Measurements from ENCODE around the gene PTGES3L.
"Not testable (repeated sequence)": the region's sequence is repeated elsewhere in the genome, so short reads cannot be mapped to it uniquely, and the experiment has no call there.

Gene PTGES3L

GRCh38 chr17:43014020-43014648, 34.3 kb upstream of the PTGES3L start:
- no peak for DNase-seq

GRCh38 chr17:43013296-43013695, 33.4 kb upstream of the PTGES3L start:
- no peak for DNase-seq

GRCh38 chr17:43011728-43012472, 32.0 kb upstream of the PTGES3L start:
- no peak for DNase-seq

GRCh38 chr17:43010667-43011308, 30.9 kb upstream of the PTGES3L start:
- DNase-seq, result no peak

- peak; percentile 73 for DNase-seq
These were observed 27.0 kb upstream of the PTGES3L start, which contains the start of gene IFI35 for GRCh38 chr17:43006639-43007551. Gene IFI35 (plus strand): TSS chr17:43006784. CDS start chr17:43006948, 164 bp downstream.

- DNase-seq, result no peak
These were observed 23.8 kb upstream of the PTGES3L start for GRCh38 chr17:43003542-43004172.

- DNase-seq, result not testable (repeated sequence)
These were observed 21.0 kb upstream of the PTGES3L start for GRCh38 chr17:43000894-43001293.

GRCh38 chr17:42999003-42999525, 19.2 kb upstream of the PTGES3L start:
- DNase-seq, result no peak

GRCh38 chr17:42997984-42998938, 18.4 kb upstream of the PTGES3L start, which contains the start of gene RPL27:
Gene RPL27 (plus strand): TSS chr17:42998419. CDS start chr17:42998751, 332 bp downstream.
- DNase-seq, result peak; percentile 90

GRCh38 chr17:42997390-42997983, 17.6 kb upstream of the PTGES3L start:
- DNase-seq, result no peak

GRCh38 chr17:42993913-42994312, 14.0 kb upstream of the PTGES3L start:
- not testable (repeated sequence) for DNase-seq

- DNase-seq, result no peak
These were observed 13.0 kb upstream of the PTGES3L start for GRCh38 chr17:42992872-42993271.

- DNase-seq, result no peak
These were observed 11.6 kb upstream of the PTGES3L start for GRCh38 chr17:42991471-42991870.

GRCh38 chr17:42989726-42990652, 10.1 kb upstream of the PTGES3L start:
- no peak for DNase-seq

- no peak for DNase-seq
These were observed 9.3 kb upstream of the PTGES3L start for GRCh38 chr17:42989141-42989540.

GRCh38 chr17:42985225-42985624, 5.3 kb upstream of the PTGES3L start:
- no peak for DNase-seq

- no peak for DNase-seq
These were observed 2.4 kb upstream of the PTGES3L start for GRCh38 chr17:42982266-42982665.

- peak; percentile 52 for DNase-seq
These were observed 1.0 kb upstream of the PTGES3L start for GRCh38 chr17:42980766-42981397.
